Activated effector memory CD4-positive, alpha-beta T cell treated with anti-CD3 and anti-CD28 coated beads, Interleukin-2, amount 50 U/mL, for 16 hours (primary cell): Measurements from ENCODE around the gene PMEPA1.
A peak's percentile ranks its signal among the peaks of the same experiment; 100 is the strongest.

Experiments
- DNase-seq: peaks from one replicate; pipeline ENCODE4 v3.0.0-alpha.2; 2020

PMEPA1 gene

GRCh38 chr20:57736738-57737347 lies 27.0 kb upstream of the PMEPA1 start:
- no peak for DNase-seq

GRCh38 chr20:57735831-57736737 lies 26.3 kb upstream of the PMEPA1 start:
- DNase-seq, result no peak

DNA sequence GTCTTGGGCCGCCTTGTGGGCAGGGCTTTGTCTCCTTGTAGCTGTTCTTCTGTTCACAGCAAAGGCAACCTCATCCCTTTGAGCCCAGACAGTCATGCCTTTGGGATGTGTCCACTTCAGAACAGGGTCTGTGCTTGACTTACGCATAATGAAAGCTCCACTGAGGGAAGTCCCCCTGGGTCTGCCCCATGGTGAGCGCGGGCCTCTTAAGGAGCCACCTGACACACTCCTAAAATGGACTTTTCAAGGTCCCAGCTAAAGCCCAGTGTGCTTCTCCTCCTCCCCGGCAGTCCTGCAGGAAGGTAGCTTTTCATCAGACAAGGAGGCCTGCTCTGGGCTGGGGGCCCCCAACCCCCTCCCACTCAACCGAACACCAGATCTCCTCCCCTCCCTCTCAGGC lies 24.9 kb upstream of the PMEPA1 start:
- DNase-seq, result no peak

DNA sequence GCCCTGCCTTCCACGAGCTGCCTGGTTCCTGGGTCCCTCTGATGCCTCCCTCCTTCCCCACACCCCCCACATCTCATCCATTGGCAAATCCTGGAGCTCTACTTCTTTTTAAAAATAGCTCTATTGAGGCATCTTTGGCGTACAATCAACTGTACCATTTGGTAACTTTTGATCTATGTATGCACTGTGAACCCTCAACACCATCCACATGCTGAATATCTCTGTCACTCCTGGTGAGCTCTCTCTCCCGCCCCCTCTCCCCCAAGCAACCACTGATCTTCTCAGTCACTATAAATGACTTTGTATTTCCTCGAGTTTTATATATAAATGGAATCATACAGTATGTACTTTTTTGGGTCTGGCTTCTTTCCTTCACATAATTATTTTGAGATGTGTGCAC lies 22.4 kb upstream of the PMEPA1 start:
- no peak for DNase-seq

GRCh38 chr20:57728762-57729161 lies 18.9 kb upstream of the PMEPA1 start:
- no peak for DNase-seq

- no peak for DNase-seq
These were observed 18.0 kb upstream of the PMEPA1 start for GRCh38 chr20:57727863-57728262.

DNA sequence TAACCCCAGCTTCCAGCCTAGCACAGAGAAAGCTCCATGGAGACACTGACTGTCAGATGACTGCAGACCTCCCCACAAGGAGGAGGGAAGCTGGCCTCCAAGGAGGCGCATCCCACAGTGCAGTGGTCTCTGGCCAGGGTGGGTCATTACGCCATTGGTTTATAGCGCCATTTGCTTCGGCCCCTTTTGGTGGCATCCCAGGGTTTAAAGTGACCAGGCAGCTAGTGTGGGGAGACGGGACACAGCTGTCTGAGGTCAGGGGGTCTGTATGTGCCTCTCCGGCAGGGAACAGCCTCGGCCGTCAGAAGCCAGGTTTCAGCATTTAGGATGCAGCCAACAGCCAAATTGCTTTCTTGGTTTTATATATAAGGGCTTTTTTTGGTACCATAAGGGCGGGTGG lies 15.8 kb upstream of the PMEPA1 start:
- DNase-seq, result no peak

DNA sequence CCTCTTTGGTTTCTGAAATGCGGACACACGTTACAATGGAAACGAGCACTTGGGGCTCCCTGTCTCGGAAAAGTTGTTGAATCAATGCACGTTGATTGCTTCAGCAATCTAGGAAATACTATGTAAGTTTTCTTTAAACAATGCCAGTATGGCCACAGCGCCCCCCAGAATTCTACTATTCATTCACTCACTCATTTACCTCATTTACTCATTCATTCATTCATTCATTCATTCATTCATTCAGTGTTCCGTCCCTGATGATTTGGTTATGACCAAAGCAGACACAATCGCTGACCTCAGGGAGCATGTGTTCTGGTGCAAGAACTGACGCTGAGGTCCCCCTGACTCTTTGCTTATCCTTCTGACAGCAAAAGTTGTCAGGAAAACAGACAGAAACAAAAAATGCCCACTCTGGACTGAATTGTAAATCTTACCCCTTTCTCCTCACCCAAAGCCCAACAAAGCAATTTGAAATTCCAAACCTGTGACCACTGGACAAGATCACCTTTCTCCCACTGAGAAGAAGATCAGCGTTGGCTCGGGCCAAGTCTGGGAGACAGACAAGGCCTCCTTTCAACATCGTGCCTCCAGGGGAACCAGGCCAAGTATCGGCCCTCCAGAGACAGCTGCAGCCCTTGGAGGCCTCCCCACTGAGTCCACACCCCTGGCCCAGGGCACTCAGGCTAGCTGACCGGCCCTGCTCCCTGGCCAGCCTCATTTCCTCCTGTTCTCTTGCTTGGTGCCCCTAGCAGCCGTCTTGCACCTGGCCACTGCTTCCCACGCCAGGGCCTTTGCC lies 15.0 kb upstream of the PMEPA1 start:
- DNase-seq, result no peak

GRCh38 chr20:57723816-57724215 lies 14.0 kb upstream of the PMEPA1 start:
- DNase-seq, result no peak

GRCh38 chr20:57719951-57720350 lies 10.1 kb upstream of the PMEPA1 start:
- no peak for DNase-seq

DNA sequence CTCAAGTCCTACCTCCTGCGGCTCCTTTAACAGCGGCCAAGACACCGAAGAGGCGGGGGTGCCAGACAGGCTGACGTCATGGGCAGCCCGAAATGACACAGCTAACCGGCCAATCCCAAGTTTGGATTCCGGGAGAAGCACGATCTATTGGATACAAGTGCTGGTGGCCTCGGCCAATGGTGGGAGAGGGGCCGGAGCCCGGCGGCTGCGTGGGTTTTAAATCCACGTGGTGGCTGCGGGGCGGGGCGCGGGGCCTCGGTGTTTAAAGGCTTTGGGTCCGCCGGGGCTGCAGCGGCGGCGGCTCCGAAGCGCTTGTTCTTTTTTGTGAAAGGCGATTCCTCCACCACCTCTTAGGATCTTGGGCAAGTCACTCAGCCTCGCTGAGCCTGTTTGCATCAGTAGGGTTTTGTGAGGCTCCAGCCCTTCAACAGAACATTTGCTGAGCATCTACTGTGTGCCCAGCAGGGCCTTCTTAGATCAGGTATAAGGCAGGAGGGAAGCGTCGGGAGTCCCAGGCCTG lies 8.7 kb upstream of the PMEPA1 start:
- DNase-seq, result peak; percentile 95

DNA sequence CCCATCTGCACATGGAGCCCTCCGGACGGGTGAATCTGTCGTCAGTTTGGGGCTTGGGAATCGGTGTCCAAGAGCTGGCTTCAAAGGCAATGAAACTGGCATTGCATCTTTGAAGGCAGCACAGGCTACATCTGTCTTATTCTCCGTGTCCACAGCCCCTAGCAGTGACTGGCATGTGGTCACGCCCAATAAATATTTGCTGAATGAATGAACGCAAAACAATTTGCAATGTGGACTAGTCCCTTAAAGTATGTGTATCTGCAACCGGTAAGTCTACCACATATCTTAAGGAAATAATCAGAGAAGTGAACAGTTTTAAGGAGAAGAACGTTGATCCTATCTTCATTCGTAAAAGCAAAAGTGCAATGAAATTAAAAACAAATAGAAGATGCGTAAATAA lies 8.0 kb upstream of the PMEPA1 start:
- no peak for DNase-seq

DNA sequence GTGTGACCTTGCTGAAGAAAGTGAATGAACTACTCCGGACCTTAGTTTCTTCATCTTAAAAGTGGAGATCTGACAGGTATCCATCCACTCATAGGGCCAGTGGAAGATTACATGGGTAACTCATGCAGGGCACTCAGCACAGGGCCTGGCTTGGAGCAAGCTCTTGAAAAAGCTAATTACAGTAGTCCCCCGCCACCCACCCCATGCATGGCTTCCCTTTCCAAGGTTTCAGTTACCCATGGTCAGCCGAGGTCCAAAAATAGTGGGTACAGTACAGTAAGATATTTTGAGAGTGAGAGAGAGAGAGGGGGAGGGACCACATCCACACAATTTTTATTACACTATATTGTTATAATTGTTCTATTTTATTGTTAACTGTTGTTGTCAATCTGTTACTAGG lies 7.1 kb upstream of the PMEPA1 start:
- DNase-seq, result no peak

GRCh38 chr20:57716202-57716601 lies 6.4 kb upstream of the PMEPA1 start:
- DNase-seq, result no peak

DNA sequence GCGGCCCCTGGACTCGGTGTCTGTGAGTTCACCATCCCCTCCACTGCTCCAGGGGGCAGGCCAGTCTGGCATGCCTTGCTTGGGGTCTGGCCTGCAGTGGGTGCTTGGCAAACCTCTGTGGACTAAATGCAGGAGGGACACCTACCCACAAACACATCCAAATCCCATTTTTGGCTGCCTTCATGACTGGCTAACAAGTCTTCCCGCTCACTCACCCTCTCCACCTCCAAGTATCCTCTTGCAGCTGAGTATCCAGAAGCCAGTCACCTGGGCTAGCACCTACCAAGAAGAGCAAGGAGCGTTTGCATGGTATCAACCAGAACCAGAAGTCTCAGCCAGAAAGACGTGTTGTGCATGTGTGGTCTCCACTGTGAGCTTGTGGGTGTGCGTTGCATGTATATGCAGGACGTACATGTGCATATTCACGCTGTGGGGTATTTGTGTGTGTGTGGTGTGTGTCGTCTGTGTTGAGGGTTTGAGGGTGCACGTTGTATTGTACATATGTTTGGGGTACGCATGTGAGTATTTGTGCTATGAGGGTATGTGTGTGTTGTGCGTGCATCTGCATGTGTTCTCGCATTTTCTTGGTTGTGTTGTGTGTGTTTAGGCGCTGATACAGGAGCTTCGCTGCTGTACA lies 5.6 kb upstream of the PMEPA1 start:
- no peak for DNase-seq

- DNase-seq, result no peak
These were observed 4.8 kb upstream of the PMEPA1 start for GRCh38 chr20:57714409-57715267.

DNA sequence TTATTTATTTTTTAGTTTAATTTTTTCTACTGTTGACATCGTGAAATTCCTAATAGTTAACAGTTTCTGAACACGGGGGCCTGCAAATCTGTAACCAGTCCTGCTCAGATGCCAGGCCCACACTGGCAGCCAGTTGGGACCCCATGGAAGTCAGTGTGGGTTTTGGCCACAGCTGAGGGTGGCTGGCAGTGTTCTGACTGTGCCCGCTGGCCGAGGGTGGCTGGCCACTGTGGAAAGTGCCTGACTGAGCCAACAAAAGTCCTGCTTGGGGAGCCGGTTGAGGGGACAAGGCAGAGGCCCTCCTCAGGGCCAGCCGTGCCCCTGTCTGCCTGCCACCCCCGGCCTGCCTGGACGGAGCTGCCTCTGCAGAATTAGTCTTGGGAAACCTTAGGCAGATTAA lies 4.1 kb upstream of the PMEPA1 start:
- no peak for DNase-seq

DNA sequence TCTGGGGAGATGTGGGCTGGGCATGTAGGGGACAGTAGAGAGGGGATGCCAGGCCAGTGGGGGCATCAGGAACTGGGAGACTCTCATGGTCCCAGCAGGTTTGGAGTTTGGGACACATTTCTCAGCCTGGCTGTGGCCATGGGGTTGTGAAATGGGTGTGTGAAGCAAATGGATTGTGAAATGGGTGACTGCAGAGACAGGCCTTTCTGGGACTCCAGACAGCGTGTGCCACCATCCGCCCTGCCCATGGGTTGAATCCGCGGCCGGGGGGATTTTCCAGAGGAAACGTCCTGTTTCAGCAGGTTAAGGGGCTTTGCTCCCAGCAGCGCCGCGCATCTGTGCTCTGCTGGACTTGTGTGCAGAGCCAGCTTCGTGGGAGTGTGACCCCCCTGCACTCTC lies 3.7 kb upstream of the PMEPA1 start:
- DNase-seq, result no peak

DNA sequence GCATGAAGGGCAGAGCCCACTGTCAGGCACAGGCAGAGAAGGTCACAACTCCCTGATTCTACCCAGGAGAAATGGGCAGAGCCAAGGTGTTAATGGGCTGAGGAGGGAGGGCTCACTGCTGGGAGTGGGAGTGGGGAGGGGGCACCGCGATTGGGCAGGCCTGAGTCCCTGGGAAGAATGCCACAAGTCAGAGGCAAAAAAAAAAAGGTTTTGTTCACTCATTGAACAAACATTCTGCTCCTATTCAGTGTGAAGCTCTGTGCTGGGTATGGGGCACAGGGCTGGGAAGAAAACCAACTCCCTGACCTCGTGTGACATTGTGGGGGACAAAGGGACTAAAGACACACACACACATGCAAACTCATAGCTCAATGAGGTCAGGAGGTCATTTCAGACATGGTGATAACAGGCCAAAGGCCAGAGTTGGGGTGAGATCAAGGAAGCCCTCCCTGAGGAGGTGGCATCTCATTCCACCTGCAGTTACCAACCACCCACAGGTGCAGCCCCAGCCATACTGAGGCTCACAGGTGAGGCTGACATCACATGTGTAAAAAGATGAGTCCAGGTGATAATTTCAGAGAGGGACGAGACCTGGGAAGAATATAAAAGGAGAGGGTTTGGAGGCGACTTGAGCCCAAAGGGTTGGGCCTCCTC lies 3.2 kb upstream of the PMEPA1 start:
- DNase-seq, result no peak

- no peak for DNase-seq
These were observed 2.5 kb upstream of the PMEPA1 start for GRCh38 chr20:57712341-57712740.

DNA sequence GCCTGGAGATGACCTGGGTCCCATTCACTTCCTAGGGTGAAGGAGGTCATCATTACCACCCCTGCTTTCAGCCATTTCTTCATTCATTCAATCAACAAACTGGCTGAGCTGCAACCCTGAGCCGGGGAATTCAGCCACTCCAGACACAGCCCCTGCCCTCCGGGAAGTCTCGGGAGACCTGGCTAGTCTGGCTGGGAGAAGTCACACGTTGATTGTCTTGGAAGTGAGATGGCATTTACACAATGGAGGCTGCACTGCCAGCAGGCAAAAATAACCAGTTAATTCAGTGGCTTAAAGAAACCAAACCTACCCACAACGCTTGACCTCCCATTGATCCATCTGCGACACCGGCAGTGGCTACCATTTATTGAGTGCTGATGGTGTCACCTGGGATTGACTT lies 2.0 kb upstream of the PMEPA1 start:
- DNase-seq, result no peak
